ENCODE results near the gene CREB3L4.

CREB3L4 gene

DNA sequence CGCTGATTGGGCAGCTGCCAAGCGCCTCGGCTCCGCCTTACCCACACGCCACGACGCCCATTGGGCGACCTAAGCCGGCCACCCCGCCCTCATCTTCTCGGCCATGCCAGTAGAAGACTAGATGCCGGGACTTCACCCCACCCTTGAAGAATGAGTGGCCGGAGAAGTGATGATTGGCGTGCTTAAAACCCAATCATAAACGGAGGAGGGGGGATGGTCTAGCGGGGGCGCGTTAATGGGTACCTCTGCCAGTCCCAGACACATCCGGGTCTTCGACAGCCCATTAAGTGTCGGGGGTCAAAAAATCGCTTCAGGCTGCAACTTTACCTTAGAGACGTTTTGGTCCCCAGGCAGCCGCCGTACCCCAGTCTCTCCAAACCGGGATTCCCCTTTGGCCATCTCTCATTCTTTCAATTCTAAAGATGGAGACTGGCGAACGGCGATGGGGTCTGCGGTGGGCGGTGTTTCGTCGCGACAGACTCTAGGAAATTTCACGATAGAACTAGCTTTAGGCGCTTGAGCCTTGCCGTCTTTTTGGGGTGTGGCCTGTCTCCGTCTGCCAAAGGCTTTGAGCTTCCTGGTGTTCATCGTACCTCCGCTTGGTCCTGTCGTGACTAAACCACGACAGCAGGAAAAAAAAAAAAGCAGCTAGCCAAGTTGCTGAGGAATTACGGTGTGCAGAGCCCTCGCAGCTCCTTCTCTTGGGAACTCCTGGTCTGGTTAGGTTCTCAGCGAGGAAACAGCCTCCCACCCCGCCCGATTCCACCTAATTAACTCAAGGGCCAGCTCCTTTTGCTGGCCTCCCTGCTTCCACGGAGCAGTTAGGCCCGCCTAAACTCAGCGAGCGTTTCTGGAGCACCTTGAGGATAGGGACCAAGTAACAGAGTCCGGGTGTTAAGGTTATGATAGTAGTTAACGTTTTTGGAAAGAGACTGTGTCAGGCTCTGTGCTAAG, 44.5 kb upstream of the CREB3L4 start, which contains the start of gene GATAD2B:
Gene GATAD2B (minus strand): TSS at position 1 of the 954 bp plus-strand sequence. CDS start 94,625 bp downstream, outside the sequence.
- TF ChIP-seq ESRRG (CRISPR knock-in tag; IDR thresholded peaks at IDR 0.05) (no peak), PPARA (CRISPR knock-in tag; IDR thresholded peaks at IDR 0.05; ENCODE audit: borderline replicate concordance) (no peak), ZFP30 (CRISPR knock-in tag; IDR thresholded peaks at IDR 0.05) (peak; percentile 90)
- ATAC-seq: peak; percentile 97

DNA sequence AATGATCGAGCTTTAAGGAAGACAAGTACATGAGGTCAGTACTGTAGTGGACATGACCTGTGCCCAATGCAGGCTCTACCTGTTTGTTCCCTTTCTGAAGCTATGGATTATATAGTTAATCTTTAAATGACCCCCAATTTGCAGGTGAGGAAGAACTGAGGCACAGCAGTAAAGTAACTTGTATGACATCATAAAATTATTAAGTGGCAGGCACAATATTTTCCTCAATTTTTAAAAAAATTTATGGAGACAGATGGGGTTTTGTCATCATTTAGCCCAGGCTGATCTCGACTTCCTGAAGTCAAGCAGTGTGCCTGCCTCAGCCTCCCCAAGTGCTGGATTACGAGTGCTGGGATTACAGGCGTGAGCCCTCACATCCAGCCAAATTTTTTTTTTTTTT, 41.3 kb upstream of the CREB3L4 start:
- no peak for TF ChIP-seq GLIS3 (CRISPR knock-in tag; IDR thresholded peaks at IDR 0.05)
- TF ChIP-seq TOX (CRISPR knock-in tag; IDR thresholded peaks at IDR 0.05; ENCODE audit: borderline replicate concordance): no peak
- TF ChIP-seq, protein P1, sequence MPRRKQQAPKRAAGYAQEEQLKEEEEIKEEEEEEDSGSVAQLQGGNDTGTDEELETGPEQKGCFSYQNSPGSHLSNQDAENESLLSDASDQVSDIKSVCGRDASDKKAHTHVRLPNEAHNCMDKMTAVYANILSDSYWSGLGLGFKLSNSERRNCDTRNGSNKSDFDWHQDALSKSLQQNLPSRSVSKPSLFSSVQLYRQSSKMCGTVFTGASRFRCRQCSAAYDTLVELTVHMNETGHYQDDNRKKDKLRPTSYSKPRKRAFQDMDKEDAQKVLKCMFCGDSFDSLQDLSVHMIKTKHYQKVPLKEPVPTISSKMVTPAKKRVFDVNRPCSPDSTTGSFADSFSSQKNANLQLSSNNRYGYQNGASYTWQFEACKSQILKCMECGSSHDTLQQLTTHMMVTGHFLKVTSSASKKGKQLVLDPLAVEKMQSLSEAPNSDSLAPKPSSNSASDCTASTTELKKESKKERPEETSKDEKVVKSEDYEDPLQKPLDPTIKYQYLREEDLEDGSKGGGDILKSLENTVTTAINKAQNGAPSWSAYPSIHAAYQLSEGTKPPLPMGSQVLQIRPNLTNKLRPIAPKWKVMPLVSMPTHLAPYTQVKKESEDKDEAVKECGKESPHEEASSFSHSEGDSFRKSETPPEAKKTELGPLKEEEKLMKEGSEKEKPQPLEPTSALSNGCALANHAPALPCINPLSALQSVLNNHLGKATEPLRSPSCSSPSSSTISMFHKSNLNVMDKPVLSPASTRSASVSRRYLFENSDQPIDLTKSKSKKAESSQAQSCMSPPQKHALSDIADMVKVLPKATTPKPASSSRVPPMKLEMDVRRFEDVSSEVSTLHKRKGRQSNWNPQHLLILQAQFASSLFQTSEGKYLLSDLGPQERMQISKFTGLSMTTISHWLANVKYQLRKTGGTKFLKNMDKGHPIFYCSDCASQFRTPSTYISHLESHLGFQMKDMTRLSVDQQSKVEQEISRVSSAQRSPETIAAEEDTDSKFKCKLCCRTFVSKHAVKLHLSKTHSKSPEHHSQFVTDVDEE (CRISPR knock-in tag; IDR thresholded peaks at IDR 0.05): no peak
- no peak for TF ChIP-seq ZNF70 (CRISPR knock-in tag; IDR thresholded peaks at IDR 0.05)
- TF ChIP-seq PPARA (CRISPR knock-in tag; IDR thresholded peaks at IDR 0.05; ENCODE audit: borderline replicate concordance): no peak
- TF ChIP-seq ZFP30 (CRISPR knock-in tag; IDR thresholded peaks at IDR 0.05): no peak
- TF ChIP-seq TCF4 (CRISPR knock-in tag; IDR thresholded peaks at IDR 0.05; ENCODE audit: borderline replicate concordance): no peak
- TF ChIP-seq ZFP3 (CRISPR knock-in tag; IDR thresholded peaks at IDR 0.05): no peak
- TF ChIP-seq POU6F1 (CRISPR knock-in tag; IDR thresholded peaks at IDR 0.05; ENCODE audit: borderline replicate concordance, low read depth): no peak
- ATAC-seq: no peak

DNA sequence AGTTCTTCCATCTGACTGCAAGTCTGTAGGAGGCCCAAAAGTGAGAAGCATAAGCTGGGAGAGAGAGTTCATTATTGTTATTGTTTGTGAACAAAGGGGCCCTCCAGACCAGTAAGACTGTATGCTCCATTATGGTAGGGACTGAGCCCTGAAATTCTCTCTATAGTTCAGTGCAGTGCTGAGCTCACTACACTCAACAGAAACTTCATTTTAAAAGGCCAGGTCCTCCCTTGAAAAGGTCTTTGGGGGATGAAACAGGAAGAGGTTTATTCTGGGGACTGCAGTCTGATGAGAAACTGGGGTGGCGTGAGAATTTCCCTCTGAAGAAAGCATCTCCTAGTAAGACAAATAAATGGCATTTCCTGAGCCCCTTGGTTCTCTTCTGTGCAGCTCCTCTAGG, 39.5 kb upstream of the CREB3L4 start:
- ATAC-seq: no peak
- TF ChIP-seq ZFP30 (CRISPR knock-in tag; IDR thresholded peaks at IDR 0.05) (no peak), GLIS3 (CRISPR knock-in tag; IDR thresholded peaks at IDR 0.05) (no peak), POU6F1 (CRISPR knock-in tag; IDR thresholded peaks at IDR 0.05; ENCODE audit: borderline replicate concordance, low read depth) (no peak), ZC3H10 (CRISPR knock-in tag; IDR thresholded peaks at IDR 0.05) (no peak), ZNF70 (CRISPR knock-in tag; IDR thresholded peaks at IDR 0.05) (no peak), BACH2 (CRISPR knock-in tag; IDR thresholded peaks at IDR 0.05; ENCODE audit: borderline replicate concordance) (no peak), ESRRG (CRISPR knock-in tag; IDR thresholded peaks at IDR 0.05) (no peak), ZNF565 (CRISPR knock-in tag; conservative IDR thresholded peaks at IDR 0.05; ENCODE audit: low read depth) (no peak), ZNF8 (CRISPR knock-in tag; IDR thresholded peaks at IDR 0.05) (no peak), PPARA (CRISPR knock-in tag; IDR thresholded peaks at IDR 0.05; ENCODE audit: borderline replicate concordance) (no peak), ZFP3 (CRISPR knock-in tag; IDR thresholded peaks at IDR 0.05) (no peak), TCF4 (CRISPR knock-in tag; IDR thresholded peaks at IDR 0.05; ENCODE audit: borderline replicate concordance) (no peak), TOX (CRISPR knock-in tag; IDR thresholded peaks at IDR 0.05; ENCODE audit: borderline replicate concordance) (no peak), OSR1 (CRISPR knock-in tag; IDR thresholded peaks at IDR 0.05) (no peak), ISL1 (CRISPR knock-in tag; IDR thresholded peaks at IDR 0.05) (no peak)
- TF ChIP-seq, protein P2, sequence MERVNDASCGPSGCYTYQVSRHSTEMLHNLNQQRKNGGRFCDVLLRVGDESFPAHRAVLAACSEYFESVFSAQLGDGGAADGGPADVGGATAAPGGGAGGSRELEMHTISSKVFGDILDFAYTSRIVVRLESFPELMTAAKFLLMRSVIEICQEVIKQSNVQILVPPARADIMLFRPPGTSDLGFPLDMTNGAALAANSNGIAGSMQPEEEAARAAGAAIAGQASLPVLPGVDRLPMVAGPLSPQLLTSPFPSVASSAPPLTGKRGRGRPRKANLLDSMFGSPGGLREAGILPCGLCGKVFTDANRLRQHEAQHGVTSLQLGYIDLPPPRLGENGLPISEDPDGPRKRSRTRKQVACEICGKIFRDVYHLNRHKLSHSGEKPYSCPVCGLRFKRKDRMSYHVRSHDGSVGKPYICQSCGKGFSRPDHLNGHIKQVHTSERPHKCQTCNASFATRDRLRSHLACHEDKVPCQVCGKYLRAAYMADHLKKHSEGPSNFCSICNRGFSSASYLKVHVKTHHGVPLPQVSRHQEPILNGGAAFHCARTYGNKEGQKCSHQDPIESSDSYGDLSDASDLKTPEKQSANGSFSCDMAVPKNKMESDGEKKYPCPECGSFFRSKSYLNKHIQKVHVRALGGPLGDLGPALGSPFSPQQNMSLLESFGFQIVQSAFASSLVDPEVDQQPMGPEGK (CRISPR knock-in tag; IDR thresholded peaks at IDR 0.05; ENCODE audit: borderline replicate concordance): no peak
- TF ChIP-seq, protein P3, sequence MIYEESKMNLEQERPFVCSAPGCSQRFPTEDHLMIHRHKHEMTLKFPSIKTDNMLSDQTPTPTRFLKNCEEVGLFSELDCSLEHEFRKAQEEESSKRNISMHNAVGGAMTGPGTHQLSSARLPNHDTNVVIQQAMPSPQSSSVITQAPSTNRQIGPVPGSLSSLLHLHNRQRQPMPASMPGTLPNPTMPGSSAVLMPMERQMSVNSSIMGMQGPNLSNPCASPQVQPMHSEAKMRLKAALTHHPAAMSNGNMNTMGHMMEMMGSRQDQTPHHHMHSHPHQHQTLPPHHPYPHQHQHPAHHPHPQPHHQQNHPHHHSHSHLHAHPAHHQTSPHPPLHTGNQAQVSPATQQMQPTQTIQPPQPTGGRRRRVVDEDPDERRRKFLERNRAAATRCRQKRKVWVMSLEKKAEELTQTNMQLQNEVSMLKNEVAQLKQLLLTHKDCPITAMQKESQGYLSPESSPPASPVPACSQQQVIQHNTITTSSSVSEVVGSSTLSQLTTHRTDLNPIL (CRISPR knock-in tag; IDR thresholded peaks at IDR 0.05; ENCODE audit: low read depth): no peak
- TF ChIP-seq, protein P1 (CRISPR knock-in tag; IDR thresholded peaks at IDR 0.05): no peak

Data from SK-N-SH treated with all-trans-retinoic acid at 6 μM for 48 hours (cell line).